ENCODE data around the gene NGF.

NGF gene

GRCh38 chr1:115341948-115342347, 3.9 kb upstream of the NGF start:
- no peak for ATAC-seq
- TF ChIP-seq PATZ1 (CRISPR knock-in tag; IDR thresholded peaks at IDR 0.05; ENCODE audit: borderline replicate concordance) = no peak
- no peak for TF ChIP-seq ZNF70 (CRISPR knock-in tag; IDR thresholded peaks at IDR 0.05)
- TF ChIP-seq ESRRG (CRISPR knock-in tag; IDR thresholded peaks at IDR 0.05) = no peak
- no peak for TF ChIP-seq POU6F1 (CRISPR knock-in tag; IDR thresholded peaks at IDR 0.05; ENCODE audit: borderline replicate concordance, low read depth)
- TF ChIP-seq BACH2 (CRISPR knock-in tag; IDR thresholded peaks at IDR 0.05; ENCODE audit: borderline replicate concordance) = no peak
- TF ChIP-seq TCF4 (CRISPR knock-in tag; IDR thresholded peaks at IDR 0.05; ENCODE audit: borderline replicate concordance) = no peak
- TF ChIP-seq RARB (CRISPR knock-in tag; IDR thresholded peaks at IDR 0.05) = no peak
- no peak for TF ChIP-seq ISL1 (CRISPR knock-in tag; IDR thresholded peaks at IDR 0.05)
- TF ChIP-seq ZFP30 (CRISPR knock-in tag; IDR thresholded peaks at IDR 0.05) = no peak
- TF ChIP-seq OSR1 (CRISPR knock-in tag; IDR thresholded peaks at IDR 0.05) = no peak
- no peak for TF ChIP-seq TSHZ2 (CRISPR knock-in tag; IDR thresholded peaks at IDR 0.05)
- no peak for TF ChIP-seq CSDC2 (CRISPR knock-in tag; IDR thresholded peaks at IDR 0.05)

GRCh38 chr1:115340879-115341278, 2.8 kb upstream of the NGF start:
- no peak for TF ChIP-seq OSR1 (CRISPR knock-in tag; IDR thresholded peaks at IDR 0.05)
- no peak for TF ChIP-seq ZC3H10 (CRISPR knock-in tag; IDR thresholded peaks at IDR 0.05)
- no peak for TF ChIP-seq ISL1 (CRISPR knock-in tag; IDR thresholded peaks at IDR 0.05)
- no peak for TF ChIP-seq ZNF565 (CRISPR knock-in tag; conservative IDR thresholded peaks at IDR 0.05; ENCODE audit: low read depth)
- no peak for TF ChIP-seq GLIS3 (CRISPR knock-in tag; IDR thresholded peaks at IDR 0.05)
- TF ChIP-seq RARB (CRISPR knock-in tag; IDR thresholded peaks at IDR 0.05) = no peak
- no peak for TF ChIP-seq BACH2 (CRISPR knock-in tag; IDR thresholded peaks at IDR 0.05; ENCODE audit: borderline replicate concordance)
- no peak for TF ChIP-seq PPARA (CRISPR knock-in tag; IDR thresholded peaks at IDR 0.05; ENCODE audit: borderline replicate concordance)
- TF ChIP-seq ZNF8 (CRISPR knock-in tag; IDR thresholded peaks at IDR 0.05) = no peak
- ATAC-seq = no peak

GRCh38 chr1:115338457-115338820, 390 bp upstream of the NGF start:
- TF ChIP-seq ZC3H10 (CRISPR knock-in tag; IDR thresholded peaks at IDR 0.05) (no peak), ZFP3 (CRISPR knock-in tag; IDR thresholded peaks at IDR 0.05) (no peak), ZNF8 (CRISPR knock-in tag; IDR thresholded peaks at IDR 0.05) (no peak)

GRCh38 chr1:115337276-115337632, 795 bp downstream of the NGF start:
- peak; percentile 4 for ATAC-seq
- no peak for TF ChIP-seq ZFP3 (CRISPR knock-in tag; IDR thresholded peaks at IDR 0.05)
- no peak for TF ChIP-seq OSR1 (CRISPR knock-in tag; IDR thresholded peaks at IDR 0.05)
- no peak for TF ChIP-seq ZC3H10 (CRISPR knock-in tag; IDR thresholded peaks at IDR 0.05)
- no peak for TF ChIP-seq ZNF565 (CRISPR knock-in tag; conservative IDR thresholded peaks at IDR 0.05; ENCODE audit: low read depth)
- TF ChIP-seq ESRRG (CRISPR knock-in tag; IDR thresholded peaks at IDR 0.05) = no peak
- no peak for TF ChIP-seq CSRNP3 (CRISPR knock-in tag; IDR thresholded peaks at IDR 0.05)
- TF ChIP-seq TCF4 (CRISPR knock-in tag; IDR thresholded peaks at IDR 0.05; ENCODE audit: borderline replicate concordance) = no peak
- no peak for TF ChIP-seq CREB5 (CRISPR knock-in tag; IDR thresholded peaks at IDR 0.05; ENCODE audit: low read depth)
- no peak for TF ChIP-seq SNAI2 (CRISPR knock-in tag; IDR thresholded peaks at IDR 0.05)
- no peak for TF ChIP-seq ZNF8 (CRISPR knock-in tag; IDR thresholded peaks at IDR 0.05)
- no peak for TF ChIP-seq ARNTL (CRISPR knock-in tag; IDR thresholded peaks at IDR 0.05; ENCODE audit: borderline replicate concordance, low read depth)
- TF ChIP-seq ISL1 (CRISPR knock-in tag; IDR thresholded peaks at IDR 0.05) = no peak
- no peak for TF ChIP-seq POU6F1 (CRISPR knock-in tag; IDR thresholded peaks at IDR 0.05; ENCODE audit: borderline replicate concordance, low read depth)
- TF ChIP-seq PATZ1 (CRISPR knock-in tag; IDR thresholded peaks at IDR 0.05; ENCODE audit: borderline replicate concordance) = no peak
- no peak for TF ChIP-seq BACH2 (CRISPR knock-in tag; IDR thresholded peaks at IDR 0.05; ENCODE audit: borderline replicate concordance)
- TF ChIP-seq TOX (CRISPR knock-in tag; IDR thresholded peaks at IDR 0.05; ENCODE audit: borderline replicate concordance) = no peak

More at GRCh38 chr1:115338457-115338820, 390 bp upstream of the NGF start:
- ATAC-seq = no peak

All from SK-N-SH treated with all-trans-retinoic acid at 6 μM for 48 hours (cell line).